WTC11 (cell line): Measurements from ENCODE around the gene CA5B.

Experiments
- CREM ChIP-seq: sonication (generic); formaldehyde crosslinking; IDR thresholded peaks from 2 replicates; pipeline ENCODE4 v1.8.1; 2022; ENCODE audit warnings: mild to moderate bottlenecking, missing genetic modification reagents, moderate library complexity
- CTCF ChIP-seq: fragments of 200-600 bp; IDR thresholded peaks from 2 replicates; pipeline ENCODE4 v1.8.0; 2022; ENCODE audit warnings: antibody characterized with exemption
- ERG ChIP-seq: fragments of 250-450 bp; sonication (Bioruptor Pico); IDR thresholded peaks from 2 replicates; pipeline ENCODE4 v1.8.0; 2021; ENCODE audit warnings: mild to moderate bottlenecking
- ESRRA ChIP-seq: sonication (generic); formaldehyde crosslinking; IDR thresholded peaks from 2 replicates; pipeline ENCODE4 v1.8.1; 2022; ENCODE audit warnings: mild to moderate bottlenecking, missing genetic modification reagents, borderline replicate concordance
- FOXK1 ChIP-seq: sonication (generic); formaldehyde crosslinking; IDR thresholded peaks from 2 replicates; pipeline ENCODE4 v1.8.0; 2022; ENCODE audit warnings: mild to moderate bottlenecking, moderate library complexity, missing genetic modification reagents
- FOXP4 ChIP-seq: sonication (generic); formaldehyde crosslinking; IDR thresholded peaks from 2 replicates; pipeline ENCODE4 v1.8.0; 2022; ENCODE audit warnings: mild to moderate bottlenecking, missing genetic modification reagents
- PREB ChIP-seq: sonication (generic); formaldehyde crosslinking; IDR thresholded peaks from 2 replicates; pipeline ENCODE4 v1.8.1; 2022; ENCODE audit warnings: mild to moderate bottlenecking, missing genetic modification reagents, moderate library complexity, borderline replicate concordance
- SP1 ChIP-seq: sonication (generic); formaldehyde crosslinking; conservative IDR thresholded peaks from 2 replicates; pipeline ENCODE4 v1.8.1; 2022; ENCODE audit warnings: missing genetic modification reagents
- TP53 ChIP-seq: sonication (generic); formaldehyde crosslinking; IDR thresholded peaks from 2 replicates; pipeline ENCODE4 v1.8.1; 2023; ENCODE audit warnings: mild to moderate bottlenecking, missing genetic modification reagents
- USF1 ChIP-seq: sonication (generic); formaldehyde crosslinking; IDR thresholded peaks from 2 replicates; pipeline ENCODE4 v1.8.0; 2022; ENCODE audit warnings: mild to moderate bottlenecking, missing genetic modification reagents
- USF2 ChIP-seq: sonication (generic); formaldehyde crosslinking; IDR thresholded peaks from 2 replicates; pipeline ENCODE4 v1.8.1; 2023; ENCODE audit warnings: mild to moderate bottlenecking, missing genetic modification reagents, moderate library complexity
- TF ChIP-seq, protein P1 (sequence below): sonication (generic); formaldehyde crosslinking; IDR thresholded peaks from 2 replicates; pipeline ENCODE4 v1.8.0; 2023; ENCODE audit warnings: missing genetic modification reagents
- TF ChIP-seq, protein P2 (sequence below): sonication (generic); formaldehyde crosslinking; IDR thresholded peaks from 2 replicates; pipeline ENCODE4 v1.8.0; 2022; ENCODE audit warnings: missing genetic modification reagents
- TF ChIP-seq, protein P3 (sequence below): sonication (generic); formaldehyde crosslinking; IDR thresholded peaks from 2 replicates; pipeline ENCODE4 v1.8.1; 2022; ENCODE audit warnings: low read depth, missing genetic modification reagents, borderline replicate concordance

DNA sequence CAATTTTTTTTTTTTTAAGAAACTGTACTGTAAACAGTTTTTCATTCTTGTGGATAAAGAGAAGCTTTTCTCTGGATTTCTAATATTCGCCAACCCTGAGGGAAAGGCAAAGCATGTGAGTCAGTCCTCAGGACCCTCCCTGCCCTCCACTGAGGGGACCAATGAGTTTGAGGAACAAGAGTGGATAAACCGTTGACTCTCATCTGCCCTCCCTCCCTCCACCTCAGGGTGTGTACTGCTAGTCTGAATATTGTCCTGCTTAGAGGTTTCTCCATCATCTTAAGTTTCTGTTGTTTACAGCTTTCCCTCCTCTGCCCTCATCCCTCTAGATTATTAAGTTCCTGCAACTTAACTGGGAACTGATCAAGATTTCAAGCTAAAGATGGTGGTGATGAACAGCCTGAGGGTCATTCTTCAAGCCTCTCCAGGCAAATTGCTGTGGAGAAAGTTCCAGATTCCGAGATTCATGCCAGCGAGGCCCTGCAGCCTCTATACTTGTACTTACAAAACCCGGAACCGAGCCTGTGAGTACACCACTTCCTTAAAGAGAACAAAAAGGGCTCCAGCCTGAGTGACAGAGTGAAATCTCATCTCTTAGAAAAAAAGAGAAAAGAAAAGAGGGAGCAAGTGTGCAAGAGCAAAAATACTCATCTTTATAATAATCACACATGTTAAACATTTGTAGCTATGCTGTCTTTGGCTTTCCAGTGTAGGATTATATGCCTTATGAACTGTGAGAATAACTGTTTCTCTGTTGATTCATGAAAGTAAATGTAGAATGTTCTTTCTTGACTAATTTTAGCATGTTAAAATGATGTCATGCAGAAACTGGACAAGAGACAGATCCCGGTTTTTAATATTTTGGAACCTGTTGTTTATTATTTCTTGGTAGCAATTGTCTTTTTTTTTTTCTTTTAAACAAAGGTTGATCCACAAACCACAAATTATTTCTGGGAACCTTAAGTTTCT, 11.9 kb downstream of the CA5B start:
- TF ChIP-seq USF1 (no peak), CTCF (no peak), FOXP4 (no peak), SP1 (CRISPR knock-in tag) (no peak), PREB (no peak), USF2 (CRISPR knock-in tag) (no peak), CREM (CRISPR knock-in tag) (no peak), FOXK1 (no peak), TP53 (CRISPR knock-in tag) (no peak), ESRRA (CRISPR knock-in tag) (no peak), ERG (no peak)
- TF ChIP-seq, protein P1, sequence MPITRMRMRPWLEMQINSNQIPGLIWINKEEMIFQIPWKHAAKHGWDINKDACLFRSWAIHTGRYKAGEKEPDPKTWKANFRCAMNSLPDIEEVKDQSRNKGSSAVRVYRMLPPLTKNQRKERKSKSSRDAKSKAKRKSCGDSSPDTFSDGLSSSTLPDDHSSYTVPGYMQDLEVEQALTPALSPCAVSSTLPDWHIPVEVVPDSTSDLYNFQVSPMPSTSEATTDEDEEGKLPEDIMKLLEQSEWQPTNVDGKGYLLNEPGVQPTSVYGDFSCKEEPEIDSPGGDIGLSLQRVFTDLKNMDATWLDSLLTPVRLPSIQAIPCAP = no peak
- TF ChIP-seq, protein P2, sequence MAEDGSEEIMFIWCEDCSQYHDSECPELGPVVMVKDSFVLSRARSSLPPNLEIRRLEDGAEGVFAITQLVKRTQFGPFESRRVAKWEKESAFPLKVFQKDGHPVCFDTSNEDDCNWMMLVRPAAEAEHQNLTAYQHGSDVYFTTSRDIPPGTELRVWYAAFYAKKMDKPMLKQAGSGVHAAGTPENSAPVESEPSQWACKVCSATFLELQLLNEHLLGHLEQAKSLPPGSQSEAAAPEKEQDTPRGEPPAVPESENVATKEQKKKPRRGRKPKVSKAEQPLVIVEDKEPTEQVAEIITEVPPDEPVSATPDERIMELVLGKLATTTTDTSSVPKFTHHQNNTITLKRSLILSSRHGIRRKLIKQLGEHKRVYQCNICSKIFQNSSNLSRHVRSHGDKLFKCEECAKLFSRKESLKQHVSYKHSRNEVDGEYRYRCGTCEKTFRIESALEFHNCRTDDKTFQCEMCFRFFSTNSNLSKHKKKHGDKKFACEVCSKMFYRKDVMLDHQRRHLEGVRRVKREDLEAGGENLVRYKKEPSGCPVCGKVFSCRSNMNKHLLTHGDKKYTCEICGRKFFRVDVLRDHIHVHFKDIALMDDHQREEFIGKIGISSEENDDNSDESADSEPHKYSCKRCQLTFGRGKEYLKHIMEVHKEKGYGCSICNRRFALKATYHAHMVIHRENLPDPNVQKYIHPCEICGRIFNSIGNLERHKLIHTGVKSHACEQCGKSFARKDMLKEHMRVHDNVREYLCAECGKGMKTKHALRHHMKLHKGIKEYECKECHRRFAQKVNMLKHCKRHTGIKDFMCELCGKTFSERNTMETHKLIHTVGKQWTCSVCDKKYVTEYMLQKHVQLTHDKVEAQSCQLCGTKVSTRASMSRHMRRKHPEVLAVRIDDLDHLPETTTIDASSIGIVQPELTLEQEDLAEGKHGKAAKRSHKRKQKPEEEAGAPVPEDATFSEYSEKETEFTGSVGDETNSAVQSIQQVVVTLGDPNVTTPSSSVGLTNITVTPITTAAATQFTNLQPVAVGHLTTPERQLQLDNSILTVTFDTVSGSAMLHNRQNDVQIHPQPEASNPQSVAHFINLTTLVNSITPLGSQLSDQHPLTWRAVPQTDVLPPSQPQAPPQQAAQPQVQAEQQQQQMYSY = no peak
- TF ChIP-seq, protein P3, sequence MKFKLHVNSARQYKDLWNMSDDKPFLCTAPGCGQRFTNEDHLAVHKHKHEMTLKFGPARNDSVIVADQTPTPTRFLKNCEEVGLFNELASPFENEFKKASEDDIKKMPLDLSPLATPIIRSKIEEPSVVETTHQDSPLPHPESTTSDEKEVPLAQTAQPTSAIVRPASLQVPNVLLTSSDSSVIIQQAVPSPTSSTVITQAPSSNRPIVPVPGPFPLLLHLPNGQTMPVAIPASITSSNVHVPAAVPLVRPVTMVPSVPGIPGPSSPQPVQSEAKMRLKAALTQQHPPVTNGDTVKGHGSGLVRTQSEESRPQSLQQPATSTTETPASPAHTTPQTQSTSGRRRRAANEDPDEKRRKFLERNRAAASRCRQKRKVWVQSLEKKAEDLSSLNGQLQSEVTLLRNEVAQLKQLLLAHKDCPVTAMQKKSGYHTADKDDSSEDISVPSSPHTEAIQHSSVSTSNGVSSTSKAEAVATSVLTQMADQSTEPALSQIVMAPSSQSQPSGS (CRISPR knock-in tag) = no peak
